Measurements from ENCODE around the gene VAPB.

The VAPB gene

DNA sequence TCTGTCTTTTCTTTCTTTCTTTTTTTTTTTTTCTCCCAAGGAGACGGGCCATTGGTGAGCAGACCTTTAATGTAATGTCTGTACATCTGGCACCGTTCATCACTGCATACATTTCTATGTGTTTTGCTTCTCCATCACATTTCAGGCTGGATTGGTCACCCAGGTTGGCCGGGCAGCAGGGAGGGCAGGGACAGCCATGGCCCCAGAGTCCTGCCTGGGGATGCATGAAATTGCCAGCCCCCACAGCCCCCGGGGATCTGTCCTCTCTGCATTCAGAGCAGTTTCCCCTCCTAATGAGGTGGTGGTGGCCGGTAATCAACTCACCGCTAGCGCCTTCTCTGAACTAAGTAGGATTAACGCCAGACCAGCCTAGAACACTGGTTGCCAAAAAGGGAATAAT lies 75.8 kb downstream of the VAPB start (continued):
- no peak for TF ChIP-seq ZSCAN18 (tag by site-specific recombination; IDR thresholded peaks at IDR 0.05)
- no peak for TF ChIP-seq ZNF366 (tag by site-specific recombination; conservative IDR thresholded peaks at IDR 0.05)

DNA sequence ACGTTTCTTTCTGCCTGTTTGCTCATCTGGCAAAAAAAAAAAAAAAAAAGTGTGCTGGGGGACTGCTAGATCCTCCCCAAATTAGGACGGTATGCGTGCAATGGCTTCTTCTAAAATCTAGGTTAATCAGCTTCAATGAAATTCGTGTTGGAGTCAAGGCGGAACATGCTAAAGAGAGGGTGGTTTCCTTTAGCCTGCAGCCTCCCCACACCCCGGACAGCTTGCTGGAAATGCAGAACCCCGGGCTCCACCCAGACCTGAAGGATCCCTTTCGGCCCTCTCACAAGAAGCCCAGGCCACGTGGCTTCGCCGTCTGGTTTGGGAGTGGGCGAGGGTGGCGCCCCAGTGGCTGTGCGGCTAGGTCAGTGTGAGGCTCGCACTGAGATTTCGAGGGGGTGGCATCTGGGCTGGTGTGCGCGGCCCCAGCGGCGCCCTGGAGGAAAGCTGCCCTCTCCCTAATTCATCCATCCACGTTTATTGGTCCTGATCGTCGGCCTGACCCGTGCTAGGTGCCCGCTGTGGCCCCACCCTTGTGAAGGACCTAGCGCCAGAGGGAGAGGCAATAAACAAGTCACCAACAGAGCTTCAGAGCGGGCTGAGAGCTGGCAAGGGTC lies 77.2 kb downstream of the VAPB start:
- ChIA-PET POLR2A (interaction anchor here (0.6 kb wide), 1 partner anchor 1044 kb away, joined by 4 read pairs; no protein-coding TSS in a partner anchor), CTCF (interaction anchor here (0.6 to 0.9 kb wide), 2 partner anchors 15 to 188 kb away, joined by 3 to 4 read pairs; no protein-coding TSS in a partner anchor)
- TF ChIP-seq ZNF114 (tag by site-specific recombination; IDR thresholded peaks at IDR 0.05): no peak
- no peak for TF ChIP-seq ZSCAN23 (tag by site-specific recombination; IDR thresholded peaks at IDR 0.05)
- TF ChIP-seq ZNF548 (tag by site-specific recombination; IDR thresholded peaks at IDR 0.05): no peak
- TF ChIP-seq PRDM6 (tag by site-specific recombination; IDR thresholded peaks at IDR 0.05): no peak
- no peak for TF ChIP-seq IKZF3 (tag by site-specific recombination; IDR thresholded peaks at IDR 0.05)
- no peak for TF ChIP-seq BCL11A (tag by site-specific recombination; IDR thresholded peaks at IDR 0.05; ENCODE audit: low read depth)
- no peak for TF ChIP-seq ZXDB (tag by site-specific recombination; IDR thresholded peaks at IDR 0.05)
- TF ChIP-seq ZNF600 (tag by site-specific recombination; IDR thresholded peaks at IDR 0.05): no peak
- TF ChIP-seq, protein P1, sequence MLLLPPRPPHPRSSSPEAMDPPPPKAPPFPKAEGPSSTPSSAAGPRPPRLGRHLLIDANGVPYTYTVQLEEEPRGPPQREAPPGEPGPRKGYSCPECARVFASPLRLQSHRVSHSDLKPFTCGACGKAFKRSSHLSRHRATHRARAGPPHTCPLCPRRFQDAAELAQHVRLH (tag by site-specific recombination; IDR thresholded peaks at IDR 0.05): no peak
- TF ChIP-seq TCF7L2 (IDR thresholded peaks at IDR 0.05; ENCODE audit: borderline replicate concordance, low read depth, low read length): no peak
- TF ChIP-seq KLF8 (tag by site-specific recombination; IDR thresholded peaks at IDR 0.05): no peak
- TF ChIP-seq ZNF555 (tag by site-specific recombination; conservative IDR thresholded peaks at IDR 0.05): no peak
- TF ChIP-seq INSM2 (tag by site-specific recombination; IDR thresholded peaks at IDR 0.05): no peak
- no peak for TF ChIP-seq ZFP3 (tag by site-specific recombination; IDR thresholded peaks at IDR 0.05; ENCODE audit: low read depth)
- no peak for TF ChIP-seq ZNF76 (tag by site-specific recombination; IDR thresholded peaks at IDR 0.05; ENCODE audit: borderline replicate concordance, low read depth)
- no peak for TF ChIP-seq ZNF16 (tag by site-specific recombination; IDR thresholded peaks at IDR 0.05; ENCODE audit: low read depth)
- TF ChIP-seq, protein P2, sequence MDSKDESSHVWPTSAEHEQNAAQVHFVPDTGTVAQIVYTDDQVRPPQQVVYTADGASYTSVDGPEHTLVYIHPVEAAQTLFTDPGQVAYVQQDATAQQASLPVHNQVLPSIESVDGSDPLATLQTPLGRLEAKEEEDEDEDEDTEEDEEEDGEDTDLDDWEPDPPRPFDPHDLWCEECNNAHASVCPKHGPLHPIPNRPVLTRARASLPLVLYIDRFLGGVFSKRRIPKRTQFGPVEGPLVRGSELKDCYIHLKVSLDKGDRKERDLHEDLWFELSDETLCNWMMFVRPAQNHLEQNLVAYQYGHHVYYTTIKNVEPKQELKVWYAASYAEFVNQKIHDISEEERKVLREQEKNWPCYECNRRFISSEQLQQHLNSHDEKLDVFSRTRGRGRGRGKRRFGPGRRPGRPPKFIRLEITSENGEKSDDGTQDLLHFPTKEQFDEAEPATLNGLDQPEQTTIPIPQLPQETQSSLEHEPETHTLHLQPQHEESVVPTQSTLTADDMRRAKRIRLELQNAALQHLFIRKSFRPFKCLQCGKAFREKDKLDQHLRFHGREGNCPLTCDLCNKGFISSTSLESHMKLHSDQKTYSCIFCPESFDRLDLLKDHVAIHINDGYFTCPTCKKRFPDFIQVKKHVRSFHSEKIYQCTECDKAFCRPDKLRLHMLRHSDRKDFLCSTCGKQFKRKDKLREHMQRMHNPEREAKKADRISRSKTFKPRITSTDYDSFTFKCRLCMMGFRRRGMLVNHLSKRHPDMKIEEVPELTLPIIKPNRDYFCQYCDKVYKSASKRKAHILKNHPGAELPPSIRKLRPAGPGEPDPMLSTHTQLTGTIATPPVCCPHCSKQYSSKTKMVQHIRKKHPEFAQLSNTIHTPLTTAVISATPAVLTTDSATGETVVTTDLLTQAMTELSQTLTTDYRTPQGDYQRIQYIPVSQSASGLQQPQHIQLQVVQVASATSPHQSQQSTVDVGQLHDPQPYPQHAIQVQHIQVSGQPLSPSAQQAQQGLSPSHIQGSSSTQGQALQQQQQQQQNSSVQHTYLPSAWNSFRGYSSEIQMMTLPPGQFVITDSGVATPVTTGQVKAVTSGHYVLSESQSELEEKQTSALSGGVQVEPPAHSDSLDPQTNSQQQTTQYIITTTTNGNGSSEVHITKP (tag by site-specific recombination; IDR thresholded peaks at IDR 0.05): no peak
- no peak for TF ChIP-seq ZNF324 (tag by site-specific recombination; IDR thresholded peaks at IDR 0.05)
- no peak for TF ChIP-seq HOXC10 (CRISPR knock-in tag; IDR thresholded peaks at IDR 0.05)
- Histone ChIP-seq H3K27ac (ENCODE audit: extremely low read depth, low read depth, low read length) (no peak overlapping the region), H3K36me3 (ENCODE audit: control insufficient read depth in 2 of 2, insufficient read depth in 1 of 2, low read length in 2 of 2) (no peaks in the 10 kb centered on the region), H3K4me1 (ENCODE audit: control insufficient read depth, insufficient read depth, low read length) (no peaks in the 10 kb centered on the region), H3K4me3 (ENCODE audit: low read depth, low read length) (no peak overlapping the region), H3K9me3 (ENCODE audit: control insufficient read depth, insufficient read depth, low read depth, low read length) (no peaks in the 10 kb centered on the region)

Data from HEK293 (cell line).